ENCODE measurements around the gene CERKL. TPM values are rescaled to one million over a fixed set of nuclear protein-coding genes. Genes with fewer than 3 reads are reported as not detected.
A peak's percentile ranks its signal among the peaks of the same experiment; 100 is the strongest.

The CERKL gene
- total and polyA plus RNA-seq, 2 of the 13 experiments (the other 11 are each of a cell fraction or from before 2014, with no cell fraction given), result not detected

DNA sequence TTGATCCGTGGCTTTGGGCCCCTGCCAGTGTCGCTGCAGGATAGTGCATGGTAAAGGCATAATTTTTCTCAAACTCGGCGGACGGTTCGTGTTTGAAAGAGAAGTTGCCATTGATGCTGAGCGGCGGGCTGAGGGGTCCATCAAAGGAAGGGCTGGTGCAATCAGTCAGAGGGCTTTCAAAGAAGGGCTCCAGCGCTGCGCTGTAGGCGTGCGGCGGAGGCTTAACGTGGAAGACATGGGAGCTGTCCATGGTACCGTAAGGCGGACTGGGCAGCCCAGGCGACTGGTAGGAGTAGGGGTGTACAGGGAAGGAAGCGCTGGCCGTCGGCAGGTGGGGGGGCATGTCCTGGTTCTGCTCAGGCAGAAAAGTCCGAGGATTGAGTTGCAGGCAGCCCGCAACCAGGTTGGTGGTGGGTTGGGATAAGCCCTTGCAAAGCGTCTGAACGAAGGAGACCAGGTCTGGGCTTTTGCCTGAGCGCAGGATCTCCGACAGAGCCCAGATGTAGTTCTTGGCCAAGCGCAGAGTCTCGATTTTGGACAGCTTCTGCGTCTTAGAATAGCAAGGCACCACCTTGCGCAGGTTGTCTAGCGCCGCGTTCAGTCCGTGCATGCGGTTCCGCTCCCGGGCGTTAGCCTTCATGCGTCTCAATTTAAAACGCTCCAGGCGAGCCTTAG lies 21.1 kb upstream of the CERKL start (continued):
- TF ChIP-seq PCBP2 (optimal IDR thresholded peaks at IDR 0.05; ENCODE audit: low read depth, low read length, poor library complexity, severe bottlenecking) (no peak), MED1 (CRISPR knock-in tag; IDR thresholded peaks at IDR 0.05) (peak; percentile 62; the same call in 1 of the 2 replicates), RNF2 (conservative IDR thresholded peaks at IDR 0.05; ENCODE audit: low read depth) (no peak), NPAS2 (CRISPR knock-in tag; IDR thresholded peaks at IDR 0.05; ENCODE audit: borderline replicate concordance) (no peak), ISX (CRISPR knock-in tag; conservative IDR thresholded peaks at IDR 0.05) (peak; percentile 95), ZNF775 (CRISPR knock-in tag; IDR thresholded peaks at IDR 0.05; ENCODE audit: borderline replicate concordance) (no peak), SKI (IDR thresholded peaks at IDR 0.05; ENCODE audit: partially characterized antibody) (no peak), ZNF749 (CRISPR knock-in tag; IDR thresholded peaks at IDR 0.05; ENCODE audit: borderline replicate concordance) (peak; percentile 77; the same call in 1 of the 2 replicates), SUZ12 (IDR thresholded peaks at IDR 0.05; ENCODE audit: low read depth, low read length) (no peak), KAT8 (CRISPR knock-in tag; IDR thresholded peaks at IDR 0.05) (peak; percentile 50), ZNF350 (CRISPR knock-in tag; IDR thresholded peaks at IDR 0.05; ENCODE audit: borderline replicate concordance, low read depth) (peak; percentile 67; the same call in 1 of the 2 replicates), HOXA9 (CRISPR knock-in tag; IDR thresholded peaks at IDR 0.05; ENCODE audit: borderline replicate concordance) (no peak; the same call in 1 of the 2 replicates), KDM4B (CRISPR knock-in tag; IDR thresholded peaks at IDR 0.05) (0 out of 2 replicates have a peak, but pooled peaks have one; percentile 82), BRCA1 (CRISPR knock-in tag; IDR thresholded peaks at IDR 0.05) (peak; percentile 96), ZMAT3 (CRISPR knock-in tag; conservative IDR thresholded peaks at IDR 0.05) (0 out of 2 replicates have a peak, but pooled peaks have one; percentile 68), ZNF550 (CRISPR knock-in tag; IDR thresholded peaks at IDR 0.05; ENCODE audit: borderline replicate concordance) (no peak), RAD21 (CRISPR knock-in tag; IDR thresholded peaks at IDR 0.05) (no peak), RBM39 (IDR thresholded peaks at IDR 0.05; ENCODE audit: low read depth, low read length, poor library complexity, severe bottlenecking) (no peak), ZNF737 (CRISPR knock-in tag; IDR thresholded peaks at IDR 0.05; ENCODE audit: borderline replicate concordance) (peak; percentile 98), ZNF720 (CRISPR knock-in tag; IDR thresholded peaks at IDR 0.05) (no peak), KLF16 (CRISPR knock-in tag; IDR thresholded peaks at IDR 0.05) (peak in 1 of 2 experiments; percentile 92; a peak in 2 of 4 replicates), ZMYM3 (CRISPR knock-in tag; IDR thresholded peaks at IDR 0.05) (no peak)
- TF ChIP-seq, protein P1, sequence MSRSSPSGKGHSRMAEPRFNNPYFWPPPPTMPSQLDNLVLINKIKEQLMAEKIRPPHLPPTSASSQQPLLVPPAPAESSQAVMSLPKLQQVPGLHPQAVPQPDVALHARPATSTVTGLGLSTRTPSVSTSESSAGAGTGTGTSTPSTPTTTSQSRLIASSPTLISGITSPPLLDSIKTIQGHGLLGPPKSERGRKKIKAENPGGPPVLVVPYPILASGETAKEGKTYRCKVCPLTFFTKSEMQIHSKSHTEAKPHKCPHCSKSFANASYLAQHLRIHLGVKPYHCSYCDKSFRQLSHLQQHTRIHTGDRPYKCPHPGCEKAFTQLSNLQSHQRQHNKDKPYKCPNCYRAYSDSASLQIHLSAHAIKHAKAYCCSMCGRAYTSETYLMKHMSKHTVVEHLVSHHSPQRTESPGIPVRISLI (CRISPR knock-in tag; IDR thresholded peaks at IDR 0.05; ENCODE audit: borderline replicate concordance), result no peak
- TF ChIP-seq, protein P2, sequence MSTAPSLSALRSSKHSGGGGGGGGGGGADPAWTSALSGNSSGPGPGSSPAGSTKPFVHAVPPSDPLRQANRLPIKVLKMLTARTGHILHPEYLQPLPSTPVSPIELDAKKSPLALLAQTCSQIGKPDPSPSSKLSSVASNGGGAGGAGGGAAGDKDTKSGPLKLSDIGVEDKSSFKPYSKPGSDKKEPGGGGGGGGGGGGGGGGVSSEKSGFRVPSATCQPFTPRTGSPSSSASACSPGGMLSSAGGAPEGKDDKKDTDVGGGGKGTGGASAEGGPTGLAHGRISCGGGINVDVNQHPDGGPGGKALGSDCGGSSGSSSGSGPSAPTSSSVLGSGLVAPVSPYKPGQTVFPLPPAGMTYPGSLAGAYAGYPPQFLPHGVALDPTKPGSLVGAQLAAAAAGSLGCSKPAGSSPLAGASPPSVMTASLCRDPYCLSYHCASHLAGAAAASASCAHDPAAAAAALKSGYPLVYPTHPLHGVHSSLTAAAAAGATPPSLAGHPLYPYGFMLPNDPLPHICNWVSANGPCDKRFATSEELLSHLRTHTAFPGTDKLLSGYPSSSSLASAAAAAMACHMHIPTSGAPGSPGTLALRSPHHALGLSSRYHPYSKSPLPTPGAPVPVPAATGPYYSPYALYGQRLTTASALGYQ (CRISPR knock-in tag; IDR thresholded peaks at IDR 0.05), result peak; percentile 72; the same call in 1 of the 2 replicates
- TF ChIP-seq, protein P3, sequence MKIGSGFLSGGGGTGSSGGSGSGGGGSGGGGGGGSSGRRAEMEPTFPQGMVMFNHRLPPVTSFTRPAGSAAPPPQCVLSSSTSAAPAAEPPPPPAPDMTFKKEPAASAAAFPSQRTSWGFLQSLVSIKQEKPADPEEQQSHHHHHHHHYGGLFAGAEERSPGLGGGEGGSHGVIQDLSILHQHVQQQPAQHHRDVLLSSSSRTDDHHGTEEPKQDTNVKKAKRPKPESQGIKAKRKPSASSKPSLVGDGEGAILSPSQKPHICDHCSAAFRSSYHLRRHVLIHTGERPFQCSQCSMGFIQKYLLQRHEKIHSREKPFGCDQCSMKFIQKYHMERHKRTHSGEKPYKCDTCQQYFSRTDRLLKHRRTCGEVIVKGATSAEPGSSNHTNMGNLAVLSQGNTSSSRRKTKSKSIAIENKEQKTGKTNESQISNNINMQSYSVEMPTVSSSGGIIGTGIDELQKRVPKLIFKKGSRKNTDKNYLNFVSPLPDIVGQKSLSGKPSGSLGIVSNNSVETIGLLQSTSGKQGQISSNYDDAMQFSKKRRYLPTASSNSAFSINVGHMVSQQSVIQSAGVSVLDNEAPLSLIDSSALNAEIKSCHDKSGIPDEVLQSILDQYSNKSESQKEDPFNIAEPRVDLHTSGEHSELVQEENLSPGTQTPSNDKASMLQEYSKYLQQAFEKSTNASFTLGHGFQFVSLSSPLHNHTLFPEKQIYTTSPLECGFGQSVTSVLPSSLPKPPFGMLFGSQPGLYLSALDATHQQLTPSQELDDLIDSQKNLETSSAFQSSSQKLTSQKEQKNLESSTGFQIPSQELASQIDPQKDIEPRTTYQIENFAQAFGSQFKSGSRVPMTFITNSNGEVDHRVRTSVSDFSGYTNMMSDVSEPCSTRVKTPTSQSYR (CRISPR knock-in tag; IDR thresholded peaks at IDR 0.05; ENCODE audit: borderline replicate concordance), result peak; percentile 80; the same call in 1 of the 2 replicates
